Fibroblast of the aortic adventitia (primary cell): ENCODE data around the gene RARA. TPM values are rescaled to one million over a fixed set of nuclear protein-coding genes. Genes with fewer than 3 reads are reported as not detected.
A peak's percentile ranks its signal among the peaks of the same experiment; 100 is the strongest.
"Not testable (repeated sequence)": the region's sequence is repeated elsewhere in the genome, so short reads cannot be mapped to it uniquely, and the experiment has no call there.

Source experiments
- DNase-seq: peaks from one replicate; pipeline ENCODE4 v3.0.0-alpha.2; 2010; ENCODE audit warnings: low read depth
- H3K4me3 ChIP-seq: 2 replicates; pipeline ENCODE4 v1.5.1; 2011; ENCODE audit warnings: low read depth, mild to moderate bottlenecking, control low read depth, low read length, moderate library complexity
- CTCF ChIP-seq: IDR thresholded peaks from 2 replicates; pipeline ENCODE4 v1.5.1; 2011; ENCODE audit warnings: mild to moderate bottlenecking, low read length, control low read depth, inconsistent platforms; ENCODE audit not compliant: insufficient read depth
- total RNA-seq: library from RNA; depleted of rRNA; stranded (reverse); fragments of >200 nt; gene quantifications from 2 replicates; pipeline ENCODE4 v1.2.3, GENCODE V29; 2012; ENCODE audit warnings: low replicate concordance

Gene RARA
- total RNA-seq, 1 donor: 25.2 TPM

- H3K4me3 ChIP-seq: no peak overlapping the region
- DNase-seq: peak; percentile 91
Measured at GRCh38 chr17:40373324-40373723, 64.3 kb downstream of the RARA start.

GRCh38 chr17:40373999-40374398 is 65.0 kb downstream of the RARA start:
- DNase-seq: no peak
- no peak for TF ChIP-seq CTCF
- no peak overlapping the region for H3K4me3 ChIP-seq

More at GRCh38 chr17:40373324-40373723, 64.3 kb downstream of the RARA start:
- TF ChIP-seq CTCF: no peak

GRCh38 chr17:40374821-40375498 is 66.0 kb downstream of the RARA start:
- no peak overlapping the region for H3K4me3 ChIP-seq
- no peak for TF ChIP-seq CTCF
- no peak for DNase-seq

- H3K4me3 ChIP-seq, DNase-seq: not testable (repeated sequence)
Measured at GRCh38 chr17:40375786-40376185, 66.8 kb downstream of the RARA start.

GRCh38 chr17:40376541-40376940 is 67.6 kb downstream of the RARA start:
- DNase-seq, H3K4me3 ChIP-seq: not testable (repeated sequence)

- DNase-seq: no peak
- no peak for TF ChIP-seq CTCF
- no peak overlapping the region for H3K4me3 ChIP-seq
Measured at GRCh38 chr17:40377832-40378231, 68.9 kb downstream of the RARA start.

GRCh38 chr17:40378966-40379365 is 70.0 kb downstream of the RARA start:
- TF ChIP-seq CTCF: no peak
- DNase-seq: no peak
- no peak overlapping the region for H3K4me3 ChIP-seq

- H3K4me3 ChIP-seq: no peak overlapping the region
- peak; percentile 31 for DNase-seq
Measured at GRCh38 chr17:40382251-40382650, 73.3 kb downstream of the RARA start.

GRCh38 chr17:40386555-40386954 is 77.6 kb downstream of the RARA start:
- DNase-seq, H3K4me3 ChIP-seq: not testable (repeated sequence)

More at GRCh38 chr17:40382251-40382650, 73.3 kb downstream of the RARA start:
- TF ChIP-seq CTCF: no peak
